ENCODE measurements around the gene GPR162.

The GPR162 gene

DNA sequence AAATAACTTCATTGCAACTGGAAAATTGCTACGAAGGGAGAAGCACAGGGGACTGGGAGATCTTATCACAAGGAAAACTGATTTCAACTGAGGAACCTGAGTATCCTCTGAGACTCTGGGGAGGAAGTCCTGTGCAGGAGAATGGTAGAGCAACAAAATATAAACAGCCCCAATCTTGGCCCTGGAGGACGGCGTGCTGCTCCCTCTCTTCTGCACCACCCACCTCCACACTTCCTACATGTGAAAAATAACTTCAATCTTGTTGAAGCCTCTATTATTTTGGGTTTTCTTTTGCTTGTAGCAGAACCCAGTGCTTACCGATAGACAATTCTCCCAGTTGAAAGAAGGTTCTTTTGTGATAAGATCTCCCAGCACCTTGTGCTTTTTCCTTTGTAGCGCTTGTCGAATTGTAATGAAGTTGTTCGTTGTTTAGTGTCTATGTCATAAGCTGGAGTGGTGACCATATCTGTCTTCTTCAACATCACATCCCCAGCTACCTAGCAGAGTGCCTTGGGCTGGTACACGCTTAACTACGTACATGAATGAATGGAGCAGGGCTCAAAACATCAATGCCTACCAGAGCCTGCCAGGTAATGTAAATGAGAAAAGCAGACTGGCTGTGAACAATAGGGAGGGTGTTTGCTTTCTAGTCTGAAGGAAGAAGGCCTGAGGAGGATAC, 35.1 kb upstream of the GPR162 start:
- no peak for DNase-seq

- DNase-seq = no peak
Measured at GRCh38 chr12:6787309-6787708, 34.3 kb upstream of the GPR162 start.

DNA sequence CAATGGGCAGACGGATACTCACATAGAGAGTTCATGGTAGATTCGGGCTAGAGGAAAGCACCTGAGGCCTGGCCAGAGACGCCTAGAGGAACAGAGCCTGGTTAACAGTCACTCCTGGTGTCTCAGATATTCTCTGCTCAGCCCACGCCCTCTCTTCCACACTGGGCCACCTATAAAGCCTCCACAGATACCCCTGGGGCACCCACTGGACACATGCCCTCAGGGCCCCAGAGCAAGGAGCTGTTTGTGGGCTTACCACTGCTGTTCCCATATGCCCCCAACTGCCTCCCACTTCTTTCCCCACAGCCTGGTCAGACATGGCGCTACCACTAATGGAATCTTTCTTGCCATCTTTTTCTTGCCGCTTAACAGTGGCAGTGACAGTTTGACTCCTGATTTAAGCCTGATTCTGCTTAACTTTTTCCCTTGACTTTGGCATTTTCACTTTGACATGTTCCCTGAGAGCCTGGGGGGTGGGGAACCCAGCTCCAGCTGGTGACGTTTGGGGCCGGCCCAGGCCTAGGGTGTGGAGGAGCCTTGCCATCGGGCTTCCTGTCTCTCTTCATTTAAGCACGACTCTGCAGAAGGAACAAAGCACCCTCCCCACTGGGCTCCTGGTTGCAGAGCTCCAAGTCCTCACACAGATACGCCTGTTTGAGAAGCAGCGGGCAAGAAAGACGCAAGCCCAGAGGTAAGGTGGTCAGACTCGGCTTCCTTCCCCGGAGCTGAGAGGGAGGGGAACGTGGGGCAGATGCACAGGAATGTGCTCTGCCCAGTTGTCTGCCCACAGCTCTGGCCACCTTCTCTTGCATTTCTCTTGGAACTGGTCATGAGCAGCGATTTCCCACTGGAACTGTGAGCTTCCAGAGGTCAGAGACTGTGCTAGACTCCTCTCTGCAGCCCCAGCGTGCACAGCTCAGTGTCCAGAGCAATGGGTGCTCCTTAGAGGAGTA, 32.4 kb upstream of the GPR162 start, which contains the start of gene CD4:
TSS of gene CD4 (plus strand) at position 557 of the 953 bp plus-strand sequence. CDS start 10,611 bp downstream, outside the sequence.
- DNase-seq = peak in 5 of 14 donors; percentile 14 to 53 (median 28)

GRCh38 chr12:6790496-6791150, 31.0 kb upstream of the GPR162 start:
- no peak for DNase-seq

GRCh38 chr12:6791931-6792520, 29.6 kb upstream of the GPR162 start:
- no peak for DNase-seq

GRCh38 chr12:6792522-6793201, 29.0 kb upstream of the GPR162 start:
- DNase-seq = peak in 6 of 14 donors; percentile 17 to 40 (median 24)

DNA sequence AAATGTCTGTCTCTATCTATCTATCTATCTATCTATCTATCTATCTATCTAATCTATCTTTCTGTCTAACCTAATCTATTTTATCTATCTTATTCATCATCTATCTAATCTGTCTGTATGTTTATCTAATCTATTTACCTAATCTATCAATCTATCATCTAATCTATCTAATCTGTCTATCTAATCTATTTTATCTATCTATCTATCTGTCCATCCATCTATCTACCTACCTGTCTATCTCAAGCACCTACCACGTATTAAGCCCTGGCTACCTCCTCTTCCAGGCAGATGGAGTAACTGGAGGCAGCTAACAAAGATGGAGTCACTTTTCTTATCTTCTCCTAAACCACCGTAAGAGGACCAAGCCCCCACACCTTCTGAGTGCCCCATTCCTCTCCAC, 26.5 kb upstream of the GPR162 start:
- DNase-seq = no peak

- no peak for DNase-seq
Measured at GRCh38 chr12:6796576-6796975, 25.0 kb upstream of the GPR162 start.

- no peak for DNase-seq
Measured at GRCh38 chr12:6799147-6799546, 22.5 kb upstream of the GPR162 start.

DNA sequence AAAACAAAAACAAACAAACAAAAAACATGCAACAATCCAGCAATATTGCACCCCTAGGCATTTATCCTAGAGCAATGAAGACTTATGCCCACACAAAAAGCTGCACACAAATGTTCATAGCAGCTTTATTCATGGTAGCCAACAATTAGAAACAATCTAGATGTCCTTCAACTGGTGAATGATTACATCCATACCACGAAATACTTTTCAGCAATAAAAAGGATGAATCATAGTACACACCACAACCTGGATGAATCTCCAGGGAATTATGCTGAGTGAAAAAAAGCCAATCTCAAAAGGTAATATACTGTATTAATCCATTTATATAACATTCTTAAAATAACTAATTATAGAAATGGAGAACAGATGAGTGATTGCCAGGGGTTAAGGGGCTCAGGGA, 14.5 kb upstream of the GPR162 start:
- no peak for DNase-seq

DNA sequence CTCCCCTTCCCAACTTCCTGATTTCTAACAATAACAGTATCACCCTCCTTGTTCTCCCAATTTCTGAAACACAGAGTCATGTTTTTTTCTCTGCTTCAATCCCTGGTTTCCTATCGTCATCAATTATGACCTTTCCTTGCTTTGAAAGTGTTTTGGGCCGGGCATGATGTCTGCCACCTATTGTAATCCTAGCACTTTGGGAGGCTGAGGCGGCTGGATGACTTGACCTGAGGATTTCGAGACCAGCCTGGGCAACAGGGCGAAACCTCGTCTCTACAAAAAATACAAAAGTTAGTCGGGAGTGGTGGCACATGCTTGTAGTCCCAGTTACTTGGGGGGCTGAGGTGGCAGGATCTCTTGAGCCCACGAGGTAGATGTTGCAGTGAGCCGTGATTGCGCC, 12.6 kb upstream of the GPR162 start:
- no peak for DNase-seq

- DNase-seq = no peak
Measured at GRCh38 chr12:6810758-6811157, 10.9 kb upstream of the GPR162 start.

DNA sequence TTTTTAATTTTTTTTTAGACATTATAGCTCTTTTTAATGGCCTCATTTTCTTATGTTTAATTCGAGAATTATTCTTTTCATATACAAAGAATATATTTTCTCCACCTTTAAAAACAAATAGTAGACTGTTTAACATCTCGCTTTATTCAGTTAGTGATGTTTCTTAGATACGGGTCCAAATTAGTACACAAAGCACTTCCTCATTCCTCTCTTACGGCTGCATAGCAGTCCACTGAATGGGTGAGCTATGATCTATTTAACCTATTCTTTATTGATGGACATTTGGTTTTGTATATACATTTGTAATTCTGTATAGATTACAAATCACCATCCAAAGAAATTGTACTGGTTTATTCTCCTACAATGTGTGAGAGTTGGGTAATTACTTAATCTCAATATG, 8.3 kb upstream of the GPR162 start:
- no peak for DNase-seq

DNA sequence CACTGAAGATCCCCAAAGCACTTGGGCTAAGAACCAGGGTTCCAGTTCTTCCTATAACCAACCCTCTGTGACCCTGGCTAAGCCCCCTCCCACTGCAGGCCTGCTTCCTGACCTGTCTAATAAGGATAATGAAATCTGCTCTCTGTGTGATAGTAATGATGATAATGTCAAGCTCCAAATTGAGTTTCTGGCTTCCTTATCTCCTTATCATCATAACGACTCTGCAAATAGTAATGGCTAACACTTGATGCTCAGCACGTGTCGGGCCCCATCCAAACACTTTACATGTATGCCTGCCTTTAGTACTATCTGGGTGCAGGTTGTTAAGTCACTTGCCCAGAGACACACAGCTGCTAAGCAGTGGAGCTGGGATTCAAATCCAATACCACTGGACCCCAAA, 5.0 kb upstream of the GPR162 start:
- no peak for DNase-seq

- no peak for DNase-seq
Measured at GRCh38 chr12:6817098-6817497, 4.5 kb upstream of the GPR162 start.

- no peak for DNase-seq
Measured at GRCh38 chr12:6817662-6818157, 3.9 kb upstream of the GPR162 start.

DNA sequence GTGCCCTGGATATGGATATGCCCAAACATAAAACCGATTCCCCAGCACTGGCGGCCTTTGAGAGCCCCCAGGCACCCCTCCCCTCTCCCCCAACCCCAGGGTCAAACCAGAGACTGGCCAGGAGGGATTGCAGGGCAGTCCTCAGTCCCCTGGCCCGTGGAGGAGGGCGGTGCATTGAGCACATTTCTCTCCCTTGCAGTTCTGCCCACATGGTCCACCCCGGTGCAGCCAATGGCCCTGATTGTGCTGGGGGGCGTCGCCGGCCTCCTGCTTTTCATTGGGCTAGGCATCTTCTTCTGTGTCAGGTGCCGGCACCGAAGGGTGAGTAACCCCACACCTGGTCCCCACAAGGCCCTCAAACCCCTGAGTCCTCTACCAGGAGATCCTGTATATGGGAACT, 3.4 kb upstream of the GPR162 start:
- no peak for DNase-seq

DNA sequence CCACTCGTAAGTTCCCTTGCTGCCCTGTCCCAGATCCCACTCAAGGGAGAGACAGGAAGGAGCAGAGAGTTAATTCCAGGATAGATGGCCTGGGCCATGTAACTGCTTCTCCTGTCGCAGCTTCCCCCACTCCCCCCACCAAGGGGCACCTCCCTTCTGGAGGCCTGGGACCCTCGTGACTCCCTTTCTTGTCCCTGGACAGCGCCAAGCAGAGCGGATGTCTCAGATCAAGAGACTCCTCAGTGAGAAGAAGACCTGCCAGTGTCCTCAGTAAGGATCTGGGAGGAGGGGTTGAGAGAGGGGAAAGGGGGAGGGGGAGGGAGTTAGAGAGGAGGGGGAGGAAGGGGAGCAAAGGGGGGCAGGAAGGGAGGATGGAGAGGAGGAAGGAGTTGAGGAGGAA, 3.0 kb upstream of the GPR162 start:
- no peak for DNase-seq

DNA sequence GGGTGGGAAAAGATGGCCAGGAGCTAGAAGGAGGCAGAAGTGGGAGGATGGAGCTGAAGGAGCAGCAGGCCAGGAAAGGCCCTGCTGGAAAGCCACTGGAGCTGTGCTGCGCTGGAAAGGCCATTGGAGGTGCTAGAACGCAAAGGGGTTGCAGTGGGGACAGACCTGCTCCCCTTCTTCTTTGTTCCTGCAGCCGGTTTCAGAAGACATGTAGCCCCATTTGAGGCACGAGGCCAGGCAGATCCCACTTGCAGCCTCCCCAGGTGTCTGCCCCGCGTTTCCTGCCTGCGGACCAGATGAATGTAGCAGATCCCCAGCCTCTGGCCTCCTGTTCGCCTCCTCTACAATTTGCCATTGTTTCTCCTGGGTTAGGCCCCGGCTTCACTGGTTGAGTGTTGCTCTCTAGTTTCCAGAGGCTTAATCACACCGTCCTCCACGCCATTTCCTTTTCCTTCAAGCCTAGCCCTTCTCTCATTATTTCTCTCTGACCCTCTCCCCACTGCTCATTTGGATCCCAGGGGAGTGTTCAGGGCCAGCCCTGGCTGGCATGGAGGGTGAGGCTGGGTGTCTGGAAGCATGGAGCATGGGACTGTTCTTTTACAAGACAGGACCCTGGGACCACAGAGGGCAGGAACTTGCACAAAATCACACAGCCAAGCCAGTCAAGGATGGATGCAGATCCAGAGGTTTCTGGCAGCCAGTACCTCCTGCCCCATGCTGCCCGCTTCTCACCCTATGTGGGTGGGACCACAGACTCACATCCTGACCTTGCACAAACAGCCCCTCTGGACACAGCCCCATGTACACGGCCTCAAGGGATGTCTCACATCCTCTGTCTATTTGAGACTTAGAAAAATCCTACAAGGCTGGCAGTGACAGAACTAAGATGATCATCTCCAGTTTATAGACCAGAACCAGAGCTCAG, 2.3 kb upstream of the GPR162 start:
- no peak for DNase-seq

DNA sequence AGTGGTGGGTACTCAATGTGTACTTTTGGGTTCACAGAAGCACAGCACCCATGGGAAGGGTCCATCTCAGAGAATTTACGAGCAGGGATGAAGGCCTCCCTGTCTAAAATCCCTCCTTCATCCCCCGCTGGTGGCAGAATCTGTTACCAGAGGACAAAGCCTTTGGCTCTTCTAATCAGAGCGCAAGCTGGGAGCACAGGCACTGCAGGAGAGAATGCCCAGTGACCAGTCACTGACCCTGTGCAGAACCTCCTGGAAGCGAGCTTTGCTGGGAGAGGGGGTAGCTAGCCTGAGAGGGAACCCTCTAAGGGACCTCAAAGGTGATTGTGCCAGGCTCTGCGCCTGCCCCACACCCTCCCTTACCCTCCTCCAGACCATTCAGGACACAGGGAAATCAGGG, 1.5 kb upstream of the GPR162 start:
- peak in 1 of 14 donors; percentile 45 for DNase-seq

Measured in C1 segment of cervical spinal cord (tissue), 14 donors.